ENCODE measurements around the gene CSNK1G1.
"Not testable (repeated sequence)": the region's sequence is repeated elsewhere in the genome, so short reads cannot be mapped to it uniquely, and the experiment has no call there.

DNA sequence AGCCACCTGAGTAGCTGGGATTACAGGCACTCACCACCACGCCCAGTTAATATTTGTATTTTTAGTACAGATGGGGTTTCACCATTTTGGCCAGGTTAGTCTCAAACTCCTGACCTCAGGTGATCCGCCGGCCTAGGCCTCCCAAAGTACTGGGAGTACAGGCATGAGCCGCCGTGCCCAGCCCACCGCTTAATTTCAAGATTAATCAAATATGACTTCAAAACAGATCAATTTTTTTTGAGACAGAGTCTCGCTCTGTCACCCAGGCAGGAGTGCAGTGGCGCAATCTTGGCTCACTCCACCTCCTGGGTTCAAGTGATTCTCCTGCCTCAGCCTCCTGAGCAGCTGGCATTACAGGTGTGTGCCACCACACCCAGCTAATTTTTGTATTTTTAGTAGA lies 15.4 kb upstream of the CSNK1G1 start:
- TF ChIP-seq, protein P1, sequence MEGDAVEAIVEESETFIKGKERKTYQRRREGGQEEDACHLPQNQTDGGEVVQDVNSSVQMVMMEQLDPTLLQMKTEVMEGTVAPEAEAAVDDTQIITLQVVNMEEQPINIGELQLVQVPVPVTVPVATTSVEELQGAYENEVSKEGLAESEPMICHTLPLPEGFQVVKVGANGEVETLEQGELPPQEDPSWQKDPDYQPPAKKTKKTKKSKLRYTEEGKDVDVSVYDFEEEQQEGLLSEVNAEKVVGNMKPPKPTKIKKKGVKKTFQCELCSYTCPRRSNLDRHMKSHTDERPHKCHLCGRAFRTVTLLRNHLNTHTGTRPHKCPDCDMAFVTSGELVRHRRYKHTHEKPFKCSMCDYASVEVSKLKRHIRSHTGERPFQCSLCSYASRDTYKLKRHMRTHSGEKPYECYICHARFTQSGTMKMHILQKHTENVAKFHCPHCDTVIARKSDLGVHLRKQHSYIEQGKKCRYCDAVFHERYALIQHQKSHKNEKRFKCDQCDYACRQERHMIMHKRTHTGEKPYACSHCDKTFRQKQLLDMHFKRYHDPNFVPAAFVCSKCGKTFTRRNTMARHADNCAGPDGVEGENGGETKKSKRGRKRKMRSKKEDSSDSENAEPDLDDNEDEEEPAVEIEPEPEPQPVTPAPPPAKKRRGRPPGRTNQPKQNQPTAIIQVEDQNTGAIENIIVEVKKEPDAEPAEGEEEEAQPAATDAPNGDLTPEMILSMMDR (IDR thresholded peaks at IDR 0.05; ENCODE audit: low read length), result not testable (repeated sequence)
- not testable (repeated sequence) for TF ChIP-seq EZH2 (optimal IDR thresholded peaks at IDR 0.05; ENCODE audit: low read depth, low read length); EZH2phosphoT487 (IDR thresholded peaks at IDR 0.05; ENCODE audit: low read length)
